Dermis blood vessel endothelial cell (primary cell): Measurements from ENCODE around the gene CALML5. TPM values are rescaled to one million over a fixed set of nuclear protein-coding genes. Genes with fewer than 3 reads are reported as not detected.
"Not testable (repeated sequence)": the region's sequence is repeated elsewhere in the genome, so short reads cannot be mapped to it uniquely, and the experiment has no call there.

Source experiments
- DNase-seq: peaks from one replicate; pipeline ENCODE4 v3.0.0; 2010
- total RNA-seq: library from RNA; depleted of rRNA; stranded (reverse); fragments of >200 nt; gene quantifications from 2 replicates; pipeline ENCODE4 v1.2.3, GENCODE V29; 2014

CALML5 gene
- total RNA-seq, 1 donor from 2014 or later: not detected

- no peak for DNase-seq
Observed at GRCh38 chr10:5479481-5480161, 19.7 kb downstream of the CALML5 start.

DNA sequence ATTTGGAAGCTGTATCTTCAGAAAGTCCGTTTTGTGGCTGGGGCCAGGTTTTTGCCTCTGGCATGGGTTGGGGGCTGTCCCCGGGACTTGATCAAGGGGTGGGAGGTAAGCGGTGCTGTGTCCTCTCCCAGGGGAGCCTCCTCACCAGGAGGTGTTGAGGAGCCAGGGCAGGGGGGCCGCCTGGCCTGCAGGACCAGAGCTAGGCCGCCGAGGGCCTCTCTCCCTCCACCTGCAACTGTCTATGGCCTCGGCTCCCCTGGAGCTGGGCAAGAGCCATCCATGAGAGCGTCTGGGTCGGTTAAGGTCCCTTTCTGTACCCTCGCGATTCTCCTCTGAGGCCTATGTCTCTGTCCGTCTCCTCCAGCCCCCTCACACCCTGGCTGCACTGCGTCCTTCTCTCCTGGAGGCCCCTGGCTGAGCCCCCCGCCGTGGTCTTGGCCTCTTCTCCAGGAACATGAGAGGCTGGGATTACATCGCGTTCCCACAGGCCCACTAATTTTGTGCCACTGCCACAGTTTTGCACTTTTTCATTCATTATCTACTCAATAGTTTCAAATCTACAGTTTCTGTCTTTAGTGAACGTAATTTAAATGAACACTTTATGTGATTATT lies 20.6 kb downstream of the CALML5 start:
- DNase-seq: no peak

DNA sequence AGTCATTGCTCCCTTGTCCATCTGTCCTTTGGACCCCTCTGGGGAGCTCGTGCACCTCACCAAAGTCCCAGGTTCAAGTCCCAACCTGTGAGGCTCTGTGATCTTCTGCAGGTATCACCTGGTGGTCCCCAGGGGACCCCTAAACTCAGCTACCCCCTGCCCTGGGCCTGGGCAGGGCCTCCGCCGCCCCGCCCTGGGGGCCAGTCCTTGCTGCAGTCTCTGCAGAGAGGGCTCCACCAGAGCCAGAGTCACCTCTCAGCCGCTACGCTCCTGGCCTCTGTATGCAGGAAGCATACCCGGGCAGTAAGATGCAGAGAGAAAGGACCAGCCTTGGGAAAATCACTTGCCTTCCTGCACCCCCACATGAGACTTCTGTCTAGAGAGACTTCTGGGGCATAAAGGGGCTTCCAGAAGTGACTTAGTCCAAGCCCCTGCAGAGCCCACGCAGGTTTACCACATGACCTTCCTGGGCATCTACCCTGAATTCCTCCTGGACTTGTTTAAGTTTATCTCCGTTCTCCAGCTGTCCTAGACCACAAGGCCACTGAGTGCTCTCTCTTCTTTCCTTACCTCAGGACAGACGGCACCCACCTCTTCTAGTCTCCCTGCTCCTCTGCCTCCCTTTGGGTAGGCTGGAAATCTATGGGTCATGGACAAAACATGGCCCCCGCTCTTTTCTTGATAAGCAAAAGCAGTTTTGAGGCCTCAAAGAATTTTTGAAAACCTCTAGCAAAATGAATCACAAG lies 21.2 kb downstream of the CALML5 start:
- DNase-seq: no peak

DNA sequence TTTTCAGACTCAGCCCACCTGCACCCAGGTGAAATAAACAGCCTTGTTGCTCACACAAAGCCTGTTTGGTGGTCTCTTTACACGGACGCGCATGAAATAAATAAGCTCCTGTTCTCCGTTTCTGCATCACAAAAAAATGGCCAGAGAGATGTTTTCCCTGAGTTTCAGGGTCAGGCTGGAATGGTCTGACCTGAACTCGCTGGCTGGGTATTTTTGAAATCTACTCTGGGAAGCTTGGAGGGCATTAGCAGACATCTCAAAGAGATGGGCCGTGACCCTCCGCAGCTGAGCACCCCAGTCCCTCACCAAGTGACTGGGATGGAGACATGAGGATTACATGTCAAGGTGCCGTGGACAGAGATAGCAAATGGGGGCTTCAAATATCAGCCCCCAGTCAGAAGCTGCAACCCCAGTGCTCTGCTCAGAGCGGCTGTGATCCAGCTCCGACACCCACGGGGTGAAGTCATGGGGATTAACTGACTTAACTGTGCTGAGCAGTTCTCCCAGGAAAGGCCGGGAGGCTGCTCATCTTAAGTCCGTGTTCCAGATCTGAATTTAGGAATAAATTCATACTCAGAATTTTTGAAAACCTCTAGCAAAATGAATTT lies 22.3 kb downstream of the CALML5 start:
- DNase-seq: no peak

DNA sequence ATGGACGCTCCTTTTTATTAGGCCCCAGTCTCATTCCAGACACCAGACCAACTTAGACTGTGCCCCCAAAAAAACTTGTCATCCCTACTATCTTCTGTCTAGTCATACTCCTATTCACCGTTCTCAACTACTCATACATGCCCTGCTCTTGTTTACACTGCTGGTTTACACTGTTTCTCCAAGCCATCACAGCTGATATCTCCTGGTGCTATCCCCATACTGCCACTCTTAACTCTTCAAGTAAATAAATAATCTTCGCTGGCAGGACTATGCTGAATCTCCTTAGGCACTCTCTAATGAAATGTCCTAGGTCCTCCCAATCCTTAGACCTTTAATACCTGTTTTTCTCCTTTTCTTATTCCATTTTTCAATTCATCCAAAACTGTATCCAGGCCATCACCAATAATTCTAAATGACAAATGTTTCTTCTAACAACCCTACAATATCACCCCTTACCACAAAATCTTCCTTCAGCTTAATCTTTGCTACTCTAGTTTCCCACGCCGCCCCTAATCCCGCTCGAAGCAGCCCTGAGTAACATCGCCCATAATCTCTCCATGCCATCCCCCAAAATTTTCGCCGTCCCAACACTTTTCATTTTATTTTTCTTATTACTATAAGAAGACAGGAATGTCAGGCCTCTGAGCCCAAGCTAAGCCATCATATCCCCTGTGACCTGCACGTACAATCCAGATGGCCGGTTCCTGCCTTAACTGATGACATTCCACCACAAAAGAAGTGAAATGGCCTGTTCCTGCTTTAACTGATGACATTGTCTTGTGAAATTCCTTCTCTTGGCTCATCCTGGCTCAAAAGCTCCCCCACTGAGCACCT lies 23.2 kb downstream of the CALML5 start:
- not testable (repeated sequence) for DNase-seq

GRCh38 chr10:5475088-5475487 lies 24.3 kb downstream of the CALML5 start:
- not testable (repeated sequence) for DNase-seq

GRCh38 chr10:5474642-5475041 lies 24.7 kb downstream of the CALML5 start:
- not testable (repeated sequence) for DNase-seq

DNA sequence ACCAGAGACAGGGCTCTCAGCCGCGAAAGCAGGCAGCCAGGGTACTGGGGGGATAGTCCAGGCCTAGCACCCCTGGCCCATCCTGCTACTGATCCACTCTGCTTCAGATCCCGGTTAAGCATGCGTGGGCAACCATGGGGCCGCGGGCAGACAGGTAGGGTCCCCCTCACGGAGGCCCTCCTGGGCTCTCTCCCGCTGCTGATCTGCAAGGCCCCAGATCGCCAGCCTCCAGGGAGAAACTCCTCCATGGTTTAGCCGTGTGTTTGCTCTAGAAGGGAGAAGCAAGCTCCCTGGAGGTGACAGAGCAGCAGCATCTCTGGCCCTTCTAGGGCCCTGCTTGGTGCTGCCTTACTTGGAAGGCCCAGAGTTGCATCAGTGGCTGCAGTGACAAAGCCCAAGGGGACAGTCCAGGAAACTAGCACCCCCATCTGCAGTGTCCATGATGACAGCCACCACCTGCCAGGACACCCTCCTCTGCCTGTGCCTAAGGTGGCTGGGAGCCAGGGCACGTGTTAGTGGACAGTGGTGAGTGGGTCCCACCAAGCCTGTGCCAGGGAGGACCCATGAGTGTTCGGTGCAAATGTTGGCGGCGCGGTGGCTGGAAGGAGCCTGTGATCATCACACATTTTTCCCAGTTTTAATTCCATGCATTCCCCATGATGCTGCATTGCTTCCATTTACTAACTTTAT lies 29.2 kb downstream of the CALML5 start:
- DNase-seq: no peak

DNA sequence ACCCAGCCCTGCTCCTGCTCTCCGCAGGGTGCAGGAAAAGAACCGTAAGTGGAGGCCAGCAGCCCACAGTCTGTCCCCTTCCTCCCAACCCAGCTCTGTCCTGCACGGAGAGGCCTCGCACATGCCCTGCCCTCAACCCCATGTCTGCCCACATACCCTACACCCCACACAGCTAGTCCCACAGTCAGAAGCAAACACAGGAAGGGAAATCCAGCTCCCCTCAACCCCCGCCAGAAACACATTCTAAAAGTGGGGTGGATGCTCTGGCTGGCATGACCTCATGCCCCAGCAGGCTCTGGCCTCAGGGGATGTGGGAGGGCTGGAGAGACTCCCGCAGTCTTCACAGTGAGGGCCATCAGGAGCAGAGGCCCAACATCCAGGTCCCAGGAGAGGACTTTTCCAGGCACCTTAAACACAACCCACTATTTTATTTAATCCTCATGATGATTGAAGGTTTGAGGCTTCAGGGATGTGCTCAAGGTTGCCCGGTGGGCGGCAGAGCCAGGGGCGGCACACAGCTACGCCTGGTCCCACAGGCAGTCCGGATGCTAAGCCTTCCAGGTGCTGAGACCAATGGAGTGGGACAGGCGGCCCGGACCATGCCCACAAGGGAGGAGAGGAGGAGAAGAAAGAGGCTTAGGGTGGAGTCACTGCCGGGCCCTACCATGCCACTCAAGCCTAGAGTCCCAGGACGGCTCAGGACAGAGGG lies 29.9 kb downstream of the CALML5 start:
- DNase-seq: no peak

GRCh38 chr10:5468262-5469106 lies 30.9 kb downstream of the CALML5 start:
- no peak for DNase-seq

DNA sequence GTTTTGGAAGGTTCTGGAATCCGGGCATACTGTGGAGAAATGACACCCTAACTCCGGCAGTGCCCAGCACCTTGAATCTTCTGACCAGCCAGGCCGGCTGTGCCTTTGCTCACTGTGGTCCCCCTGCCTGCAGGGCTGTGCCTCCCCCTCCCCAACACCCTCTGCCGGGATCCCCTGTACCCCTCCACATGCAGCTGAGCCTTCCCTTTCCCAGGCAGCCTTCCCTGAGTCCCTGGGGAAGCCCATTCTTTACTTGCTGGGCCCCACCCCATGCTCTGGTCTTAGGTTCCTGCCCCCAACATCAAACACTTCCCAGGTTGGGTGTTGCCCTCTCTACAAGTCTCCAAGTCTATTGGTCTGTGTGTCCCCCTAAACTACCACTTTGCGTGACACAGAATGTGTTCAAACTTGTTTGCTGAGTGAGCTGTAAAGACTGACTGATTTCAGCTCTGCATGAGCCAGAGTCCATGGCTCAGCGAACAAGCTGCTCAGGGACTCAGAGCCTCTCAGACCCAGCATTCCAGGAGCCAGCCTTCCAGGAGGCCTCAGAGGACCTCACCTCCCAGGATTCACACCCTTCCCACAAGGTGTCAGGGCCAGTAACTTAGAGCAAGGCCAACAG lies 31.6 kb downstream of the CALML5 start:
- DNase-seq: no peak

DNA sequence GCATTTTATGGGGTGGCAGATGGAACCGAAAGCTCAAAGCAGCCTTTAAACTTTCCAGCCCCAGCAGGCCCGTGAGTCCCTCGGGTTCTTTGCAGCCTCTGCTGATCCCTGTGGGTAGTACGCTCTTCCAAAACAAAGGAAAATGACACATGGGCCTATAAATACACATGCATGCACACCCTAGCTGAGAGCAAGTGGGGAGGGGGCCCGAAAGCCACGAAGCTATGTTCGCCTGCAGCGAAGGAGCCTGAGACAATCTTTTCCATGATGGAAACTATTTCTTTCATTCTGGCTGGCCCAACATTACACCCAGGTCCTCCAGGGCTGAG lies 32.2 kb downstream of the CALML5 start:
- no peak for DNase-seq

- DNase-seq: no peak
Observed at GRCh38 chr10:5466451-5467206, 32.7 kb downstream of the CALML5 start.

DNA sequence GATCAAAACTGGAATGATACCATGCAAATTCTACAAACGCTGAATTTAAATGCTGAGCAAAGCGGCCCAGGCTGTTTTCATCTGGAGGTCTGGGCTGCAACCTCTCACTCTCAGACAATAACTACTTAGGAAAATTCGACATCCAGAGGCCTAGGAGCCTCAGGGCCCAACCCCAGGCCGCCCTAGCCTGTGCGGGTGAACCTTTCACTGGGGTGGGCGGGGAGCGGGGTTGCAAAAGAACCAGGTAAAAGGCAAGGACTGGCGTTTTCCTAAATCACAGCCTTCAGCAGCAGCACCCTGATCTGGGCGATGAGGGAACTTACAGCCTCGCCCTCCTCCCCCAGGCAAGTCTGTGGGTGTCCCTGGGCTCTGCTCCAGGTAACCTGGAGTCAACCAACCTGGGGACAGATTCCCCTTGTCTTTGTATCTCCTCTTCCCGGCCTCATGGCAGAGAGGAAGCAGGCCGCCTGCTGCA lies 33.4 kb downstream of the CALML5 start:
- no peak for DNase-seq

- no peak for DNase-seq
Observed at GRCh38 chr10:5464546-5464945, 34.8 kb downstream of the CALML5 start.

GRCh38 chr10:5462841-5463293 lies 36.5 kb downstream of the CALML5 start:
- DNase-seq: no peak

DNA sequence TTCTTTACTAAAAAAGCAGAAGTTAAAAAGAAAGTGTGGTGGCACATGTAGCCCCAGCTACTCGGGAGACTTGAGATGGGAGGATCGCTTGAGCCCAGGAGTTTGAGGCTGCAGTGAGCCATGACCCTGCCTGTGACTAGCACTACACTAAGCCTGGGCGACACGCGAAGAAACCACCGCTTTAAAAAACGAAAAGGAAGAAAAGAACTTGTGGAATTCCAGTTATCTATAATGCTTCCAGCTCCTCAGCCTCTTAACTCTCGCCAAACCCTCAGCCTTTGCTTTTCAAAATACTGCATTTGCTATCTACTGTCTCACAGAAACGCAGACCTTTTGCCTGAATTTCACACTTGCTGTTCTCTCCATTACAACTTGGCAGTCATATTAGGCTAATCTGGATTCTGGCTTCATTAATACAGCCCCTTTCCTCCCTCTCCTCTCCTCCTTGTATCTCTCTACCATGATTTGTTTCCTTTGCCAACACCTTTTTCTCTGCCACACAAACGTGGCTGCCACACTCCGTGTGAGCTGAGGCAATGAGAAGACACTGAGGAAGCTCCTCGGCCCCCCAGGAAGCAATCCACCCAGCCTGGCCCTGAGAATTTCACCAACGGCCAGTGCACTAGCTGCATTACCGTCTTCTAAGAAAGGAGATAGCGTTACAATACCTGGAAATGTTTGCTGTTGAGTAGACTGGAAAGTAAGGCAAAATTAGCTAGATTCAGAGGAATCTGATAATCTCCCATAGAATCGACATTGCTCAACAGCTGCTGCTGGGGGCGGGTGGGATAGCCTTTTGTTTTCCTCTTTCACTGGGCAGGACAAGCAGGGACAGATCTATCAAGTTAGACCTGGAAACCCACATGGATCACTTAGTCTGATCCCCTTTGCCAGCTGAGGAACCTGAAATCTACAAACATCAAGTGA lies 37.2 kb downstream of the CALML5 start:
- peak; percentile 19 for DNase-seq

DNA sequence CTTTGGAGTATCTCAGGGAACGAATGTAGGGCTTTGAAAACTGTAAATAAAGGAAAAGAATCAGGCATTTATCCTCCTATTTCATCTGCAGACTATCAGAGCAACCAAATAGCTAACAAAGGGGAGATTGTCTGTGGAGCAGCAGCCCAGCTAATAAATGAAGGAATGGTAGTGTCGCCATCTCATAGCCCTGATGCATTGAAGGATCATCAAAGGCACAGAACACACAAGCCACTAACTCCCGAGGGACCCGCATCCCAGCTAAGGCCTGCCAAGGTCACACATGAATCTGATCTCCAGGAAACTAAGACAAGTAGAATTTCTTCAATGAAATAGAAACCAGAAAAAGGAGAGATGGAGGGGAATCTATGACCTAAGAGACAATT lies 38.2 kb downstream of the CALML5 start:
- DNase-seq: no peak
